Tibial artery (tissue), 4 donors: ENCODE results near the gene USP51.
A peak's percentile ranks its signal among the peaks of the same experiment; 100 is the strongest.
"Not testable (repeated sequence)": the region's sequence is repeated elsewhere in the genome, so short reads cannot be mapped to it uniquely, and the experiment has no call there.

Source experiments
- DNase-seq, 2 donors: peaks; one replicate each; pipeline ENCODE4 v3.0.0-alpha.2; 2019
- H3K27ac ChIP-seq, 2 donors: fragments of 200-600 bp; sonication (generic) in 1 of 2; 1 replicate in 1 of 2; 2 replicates in 1 of 2; pipeline ENCODE4 v1.5.1; 2018 to 2019; ENCODE audit warnings: mild to moderate bottlenecking in 1 of 2
- H3K27me3 ChIP-seq, 2 donors: fragments of 200-600 bp; sonication (generic) in 1 of 2; one replicate each; pipeline versions ENCODE4 v1.5.1 to v1.6.0; 2016 to 2019
- H3K36me3 ChIP-seq, 3 donors: fragments of 200-600 bp; sonication (generic) in 2 of 3; one replicate each; pipeline ENCODE4 v1.5.1; 2016 to 2019; ENCODE audit warnings: mild to moderate bottlenecking in 2 of 3
- H3K4me1 ChIP-seq, 4 donors: fragments of 200-600 bp; sonication (generic) in 2 of 4; 1 replicate in 3 of 4; 2 replicates in 1 of 4; pipeline ENCODE4 v1.5.1; 2016 to 2019
- H3K4me3 ChIP-seq, 2 donors: fragments of 200-600 bp; sonication (generic) in 1 of 2; 1 replicate in 1 of 2; 2 replicates in 1 of 2; pipeline ENCODE4 v1.5.1; 2018 to 2019; ENCODE audit warnings: mild to moderate bottlenecking in 2 of 2
- H3K9me3 ChIP-seq, 3 donors: fragments of 200-600 bp; sonication (generic) in 1 of 3; one replicate each; pipeline ENCODE4 v1.5.1; 2016 to 2019
- intact Hi-C: fragments of 100-400 bp; cut with DNase I; formaldehyde crosslinking; loops from one replicate; pipeline ENCODE4 v1.15.0; 2023; ENCODE audit warnings: low total_unique reads
- TF ChIP-seq, protein P1 (sequence below), 2 experiments: fragments of 200-600 bp in 1 of 2; fragments of 450-650 bp in 1 of 2; IDR thresholded peaks; one replicate each; pipeline ENCODE4 v1.5.1; 2017 to 2019; ENCODE audit warnings: antibody characterized with exemption in 2 of 2, mild to moderate bottlenecking in 1 of 2, moderate library complexity in 1 of 2

USP51 gene

GRCh38 chrX:55487143-55487542 is 2.5 kb downstream of the USP51 start:
- DNase-seq: peak in 1 of 2 donors; percentile 9
- no peaks in the 10 kb centered on the region for H3K9me3 ChIP-seq
- TF ChIP-seq, protein P1, sequence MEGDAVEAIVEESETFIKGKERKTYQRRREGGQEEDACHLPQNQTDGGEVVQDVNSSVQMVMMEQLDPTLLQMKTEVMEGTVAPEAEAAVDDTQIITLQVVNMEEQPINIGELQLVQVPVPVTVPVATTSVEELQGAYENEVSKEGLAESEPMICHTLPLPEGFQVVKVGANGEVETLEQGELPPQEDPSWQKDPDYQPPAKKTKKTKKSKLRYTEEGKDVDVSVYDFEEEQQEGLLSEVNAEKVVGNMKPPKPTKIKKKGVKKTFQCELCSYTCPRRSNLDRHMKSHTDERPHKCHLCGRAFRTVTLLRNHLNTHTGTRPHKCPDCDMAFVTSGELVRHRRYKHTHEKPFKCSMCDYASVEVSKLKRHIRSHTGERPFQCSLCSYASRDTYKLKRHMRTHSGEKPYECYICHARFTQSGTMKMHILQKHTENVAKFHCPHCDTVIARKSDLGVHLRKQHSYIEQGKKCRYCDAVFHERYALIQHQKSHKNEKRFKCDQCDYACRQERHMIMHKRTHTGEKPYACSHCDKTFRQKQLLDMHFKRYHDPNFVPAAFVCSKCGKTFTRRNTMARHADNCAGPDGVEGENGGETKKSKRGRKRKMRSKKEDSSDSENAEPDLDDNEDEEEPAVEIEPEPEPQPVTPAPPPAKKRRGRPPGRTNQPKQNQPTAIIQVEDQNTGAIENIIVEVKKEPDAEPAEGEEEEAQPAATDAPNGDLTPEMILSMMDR (IDR thresholded peaks at IDR 0.05): no peak
- intact Hi-C loops: no loop called here
- no peak overlapping the region for H3K4me3 ChIP-seq
- no peaks in the 10 kb centered on the region for H3K36me3 ChIP-seq
- no peak overlapping the region for H3K27ac ChIP-seq
- H3K4me1 ChIP-seq: peaks cover 0 to 7% (median 2%) of the 10 kb centered on the region in 4 donors
- no peaks in the 10 kb centered on the region for H3K27me3 ChIP-seq

- Histone ChIP-seq H3K36me3 (no peaks in the 10 kb centered on the region), H3K4me3 (no peak overlapping the region), H3K27me3 (no peaks in the 10 kb centered on the region), H3K27ac (no peak overlapping the region), H3K9me3 (no peaks in the 10 kb centered on the region), H3K4me1 (peaks cover 0 to 7% (median 2%) of the 10 kb centered on the region in 4 donors)
- DNase-seq: peak in 1 of 2 donors; percentile 12
- intact Hi-C loops: no loop called here
- TF ChIP-seq, protein P1 (IDR thresholded peaks at IDR 0.05): no peak
Observed at GRCh38 chrX:55486736-55487135, 2.9 kb downstream of the USP51 start.

DNA sequence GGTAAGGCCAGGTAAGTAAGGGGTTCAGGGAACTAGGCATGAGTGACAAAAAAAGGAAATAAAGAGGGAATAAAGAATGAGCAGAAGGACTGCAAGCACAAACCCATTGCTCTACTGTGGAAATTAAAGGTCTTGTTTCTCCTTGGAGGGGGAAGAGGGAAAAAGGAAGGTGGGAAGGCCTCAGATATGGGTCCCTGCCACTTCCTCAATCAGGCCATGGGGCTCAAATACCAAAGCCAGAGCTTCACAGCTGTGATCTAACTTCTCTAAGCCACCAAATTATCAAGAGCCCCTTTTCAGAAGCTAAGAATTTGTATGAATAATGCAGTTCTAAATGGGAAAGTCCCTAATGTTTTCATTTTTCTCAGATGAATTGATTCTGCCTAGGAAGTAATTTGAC is 4.7 kb downstream of the USP51 start:
- Histone ChIP-seq H3K27ac (no peak overlapping the region), H3K9me3 (no peaks in the 10 kb centered on the region), H3K27me3 (no peaks in the 10 kb centered on the region), H3K4me3 (no peak overlapping the region), H3K36me3 (no peaks in the 10 kb centered on the region), H3K4me1 (peaks cover 0 to 3% (median under 1%) of the 10 kb centered on the region in 4 donors)
- intact Hi-C loops: no loop called here
- DNase-seq: no peak
- TF ChIP-seq, protein P1 (IDR thresholded peaks at IDR 0.05): no peak

DNA sequence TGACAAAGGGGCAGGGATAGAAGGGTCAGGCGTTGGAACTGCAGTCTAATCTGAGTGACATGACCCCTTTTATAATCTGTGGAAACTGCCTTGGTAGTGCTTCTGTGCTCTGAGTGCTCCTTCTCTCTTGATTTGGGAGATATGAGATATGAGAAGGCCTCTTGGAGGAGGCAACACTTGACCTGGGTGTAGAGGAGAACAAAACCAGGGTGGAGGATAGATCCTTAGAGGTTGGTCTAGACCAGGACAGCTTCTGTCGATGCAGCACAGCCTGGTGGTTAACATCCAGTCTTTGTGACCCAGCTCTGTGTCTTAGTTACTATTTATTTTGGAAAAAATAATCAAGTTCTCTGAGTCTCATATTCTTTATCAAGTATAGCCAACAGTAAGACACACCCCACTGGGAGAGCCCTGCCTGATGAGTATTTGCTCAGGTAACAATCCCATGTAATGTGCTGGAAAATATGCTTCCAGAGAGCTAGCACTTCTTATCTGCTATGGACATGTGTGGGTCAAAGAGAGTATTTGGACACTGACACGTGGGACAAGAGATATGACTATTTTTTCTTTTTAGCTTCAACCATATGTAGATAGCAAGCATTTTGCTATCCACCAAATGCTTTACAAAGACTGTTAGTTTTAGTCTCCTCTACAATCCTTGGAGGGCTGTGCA is 9.1 kb downstream of the USP51 start:
- intact Hi-C loops: no loop called here
- TF ChIP-seq, protein P1 (IDR thresholded peaks at IDR 0.05): no peak
- Histone ChIP-seq H3K9me3 (no peaks in the 10 kb centered on the region), H3K27ac (no peak overlapping the region), H3K4me3 (no peak overlapping the region), H3K27me3 (no peaks in the 10 kb centered on the region), H3K4me1 (no peaks in the 10 kb centered on the region), H3K36me3 (no peaks in the 10 kb centered on the region)
- no peak for DNase-seq

- intact Hi-C loops, H3K27ac ChIP-seq, DNase-seq, H3K36me3 ChIP-seq, H3K9me3 ChIP-seq, H3K27me3 ChIP-seq, H3K4me3 ChIP-seq, H3K4me1 ChIP-seq: not testable (repeated sequence)
Observed at GRCh38 chrX:55479956-55480355, 9.7 kb downstream of the USP51 start.

DNA sequence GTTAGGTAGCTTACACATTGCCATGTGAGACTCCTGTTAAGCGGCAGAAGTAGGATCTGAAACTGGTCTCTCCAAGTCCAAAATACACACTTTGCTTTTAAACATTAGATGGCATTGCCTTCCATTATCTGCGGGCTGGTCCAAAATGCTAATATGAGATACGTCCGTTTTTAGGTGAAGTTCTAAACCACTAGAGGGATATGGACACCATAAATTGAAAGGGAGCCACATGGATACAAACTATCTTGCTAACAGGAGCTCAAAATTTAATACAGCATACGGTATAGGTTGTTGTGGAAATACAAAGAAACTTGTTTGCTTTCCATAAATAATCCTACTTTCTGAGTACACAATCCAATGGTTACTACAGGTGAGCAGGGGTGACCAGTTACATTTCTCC is 23.9 kb downstream of the USP51 start:
- intact Hi-C loops: not testable (repeated sequence)

GRCh38 chrX:55465108-55465507 is 24.5 kb downstream of the USP51 start:
- intact Hi-C loops, H3K4me1 ChIP-seq, H3K9me3 ChIP-seq, H3K27me3 ChIP-seq, DNase-seq, H3K4me3 ChIP-seq, H3K36me3 ChIP-seq, H3K27ac ChIP-seq: not testable (repeated sequence)

More for the DNA sequence above, 23.9 kb downstream of the USP51 start:
- not testable (repeated sequence) for DNase-seq, H3K9me3 ChIP-seq, H3K4me1 ChIP-seq, H3K27ac ChIP-seq, H3K4me3 ChIP-seq, H3K27me3 ChIP-seq, H3K36me3 ChIP-seq

DNA sequence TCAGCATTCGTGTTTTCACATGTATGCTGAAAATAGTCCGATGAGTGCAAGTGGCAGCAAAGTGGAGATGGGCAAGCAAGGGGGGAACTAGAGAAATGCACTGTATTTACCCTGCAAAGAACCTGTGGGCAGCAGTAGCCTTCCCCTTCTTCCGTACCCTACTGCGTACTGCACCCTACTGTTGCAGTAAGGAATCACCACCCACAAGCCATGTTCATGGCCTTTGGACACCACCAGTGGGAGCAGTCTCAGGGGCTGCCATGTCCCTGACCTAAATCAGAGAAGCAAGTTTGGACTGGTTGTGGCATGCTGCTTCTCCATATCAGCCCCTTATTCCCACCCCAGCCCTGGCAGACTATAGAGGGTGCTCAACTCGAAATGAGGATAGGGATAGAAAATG is 25.6 kb downstream of the USP51 start:
- H3K4me1 ChIP-seq, H3K4me3 ChIP-seq, H3K36me3 ChIP-seq, H3K9me3 ChIP-seq, intact Hi-C loops, H3K27ac ChIP-seq, H3K27me3 ChIP-seq, DNase-seq: not testable (repeated sequence)

GRCh38 chrX:55459926-55460325 is 29.7 kb downstream of the USP51 start:
- H3K27ac ChIP-seq, H3K4me3 ChIP-seq, H3K27me3 ChIP-seq, intact Hi-C loops, H3K36me3 ChIP-seq, DNase-seq, H3K9me3 ChIP-seq, H3K4me1 ChIP-seq: not testable (repeated sequence)

GRCh38 chrX:55459426-55459825 is 30.2 kb downstream of the USP51 start:
- DNase-seq, H3K4me3 ChIP-seq, H3K36me3 ChIP-seq, H3K4me1 ChIP-seq, intact Hi-C loops, H3K27me3 ChIP-seq, H3K27ac ChIP-seq, H3K9me3 ChIP-seq: not testable (repeated sequence)
